Measurements from ENCODE around the gene C1orf35.

The C1orf35 gene

GRCh38 chr1:228093050-228093906 lies 9.8 kb downstream of the C1orf35 start:
- no peak for DNase-seq

- DNase-seq: no peak
Measured at GRCh38 chr1:228092342-228093049, 10.6 kb downstream of the C1orf35 start.

GRCh38 chr1:228091084-228091483 lies 12.0 kb downstream of the C1orf35 start:
- no peak for DNase-seq

GRCh38 chr1:228090613-228091081 lies 12.5 kb downstream of the C1orf35 start:
- DNase-seq: no peak

- DNase-seq: no peak
Measured at GRCh38 chr1:228089519-228090380, 13.4 kb downstream of the C1orf35 start.

GRCh38 chr1:228088586-228089498 lies 14.3 kb downstream of the C1orf35 start:
- no peak for DNase-seq

GRCh38 chr1:228087771-228088251 lies 15.3 kb downstream of the C1orf35 start:
- peak; percentile 44 for DNase-seq

- DNase-seq: no peak
Measured at GRCh38 chr1:228085287-228085951, 17.7 kb downstream of the C1orf35 start.

GRCh38 chr1:228084797-228085196 lies 18.3 kb downstream of the C1orf35 start:
- no peak for DNase-seq

- peak; percentile 58 for DNase-seq
Measured at GRCh38 chr1:228084325-228084724, 18.8 kb downstream of the C1orf35 start.

GRCh38 chr1:228083871-228084278 lies 19.2 kb downstream of the C1orf35 start:
- no peak for DNase-seq

GRCh38 chr1:228082918-228083870 lies 19.9 kb downstream of the C1orf35 start:
- peak; percentile 43 for DNase-seq

- peak; percentile 96 for DNase-seq
Measured at GRCh38 chr1:228082214-228082917, 20.8 kb downstream of the C1orf35 start, which contains the start of gene ARF1. Gene ARF1, plus strand, starts transcription at chr1:228082708. Its CDS starts 14,407 bp downstream, at chr1:228097115.

- DNase-seq: peak; percentile 30
Measured at GRCh38 chr1:228081578-228082213, 21.4 kb downstream of the C1orf35 start.

GRCh38 chr1:228081144-228081543 lies 22.0 kb downstream of the C1orf35 start:
- DNase-seq: no peak

GRCh38 chr1:228079601-228080263 lies 23.4 kb downstream of the C1orf35 start:
- DNase-seq: no peak

GRCh38 chr1:228079013-228079412 lies 24.1 kb downstream of the C1orf35 start:
- DNase-seq: no peak
